Measurements from ENCODE around the gene MITF. TPM values are rescaled to one million over a fixed set of nuclear protein-coding genes. Genes with fewer than 3 reads are reported as not detected.
A peak's percentile ranks its signal among the peaks of the same experiment; 100 is the strongest.

MITF gene
- total RNA-seq, 1 donor from 2014 or later: 6.0 TPM

DNA sequence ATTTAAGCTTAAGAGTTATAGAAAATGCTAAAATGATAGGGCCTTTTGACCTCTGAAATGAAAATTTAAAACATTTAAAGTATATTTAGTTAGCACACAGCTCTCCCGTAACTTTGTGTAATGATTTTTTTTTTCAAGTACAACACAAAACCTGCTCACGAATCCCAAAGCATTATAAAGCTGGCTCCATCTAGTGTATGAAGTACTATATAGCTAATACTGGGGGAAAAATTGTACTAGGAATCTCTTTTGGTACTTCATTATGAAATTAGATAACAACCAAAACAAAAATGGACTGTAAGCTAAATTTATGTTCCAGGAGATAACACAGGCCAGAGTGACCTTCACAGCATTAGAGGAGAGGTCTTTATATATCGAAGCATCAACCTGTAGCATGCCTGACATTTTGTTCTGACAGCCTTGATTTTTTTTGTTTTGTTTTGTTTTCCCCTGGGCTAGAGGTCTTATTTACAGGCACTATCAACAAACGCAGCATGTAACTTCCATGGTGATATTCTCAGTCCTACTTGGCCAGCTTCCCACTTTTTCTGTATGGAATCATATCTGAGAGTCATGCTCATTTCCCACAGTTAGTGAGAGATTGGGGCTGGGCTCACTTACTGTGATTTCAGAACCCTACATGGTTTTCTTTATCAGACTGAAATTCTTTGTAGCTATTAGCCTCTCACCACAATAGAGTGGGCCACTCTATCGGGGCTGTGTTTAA is 116.3 kb downstream of the MITF start:
- Mint-ChIP-seq H3K9me3 (ENCODE audit: unreplicated experiment) (no peaks in the 10 kb centered on the region), H3K4me1 (ENCODE audit: low read depth, unreplicated experiment) (peaks cover 16% of the 10 kb centered on the region), H3K36me3 (ENCODE audit: low read depth, unreplicated experiment) (no peaks in the 10 kb centered on the region), H3K27me3 (ENCODE audit: low read depth, unreplicated experiment) (no peaks in the 10 kb centered on the region), H3K4me3 (ENCODE audit: unreplicated experiment) (no peak overlapping the region), H3K27ac (ENCODE audit: unreplicated experiment) (no peak overlapping the region)
- H3K9me3 ChIP-seq (ENCODE audit: insufficient read depth, low read depth, low read length): no peaks in the 10 kb centered on the region
- FAIRE-seq (no peak), DNase-seq (ENCODE audit: low read depth) (peak; percentile 33)
- H3K4me2 ChIP-seq (ENCODE audit: low read length): no peak overlapping the region
- H3K4me1 ChIP-seq (ENCODE audit: insufficient read depth, low read length): no peaks in the 10 kb centered on the region
- no peaks in the 10 kb centered on the region for H3K27me3 ChIP-seq (ENCODE audit: insufficient read depth, low read length)
- H3K27ac ChIP-seq (ENCODE audit: low read depth, low read length): no peak overlapping the region
- no peaks in the 10 kb centered on the region for H4K20me1 ChIP-seq (ENCODE audit: insufficient read depth, low read length)
- H3K4me3 ChIP-seq (ENCODE audit: insufficient read depth, low read depth, low read length): no peak overlapping the region
- TF ChIP-seq EZH2 (IDR thresholded peaks at IDR 0.05; ENCODE audit: insufficient read depth, low read length) (no peak), CTCF (IDR thresholded peaks at IDR 0.05; ENCODE audit: insufficient read depth, low read depth, low read length) (peak; percentile 40)
- H3K79me2 ChIP-seq (ENCODE audit: insufficient read depth, low read length): no peaks in the 10 kb centered on the region
- H2AFZ ChIP-seq (ENCODE audit: low read depth, low read length): no peak overlapping the region
- no peaks in the 10 kb centered on the region for H3K36me3 ChIP-seq (ENCODE audit: insufficient read depth, low read length)
- no peak overlapping the region for H3K9ac ChIP-seq (ENCODE audit: low read length)

DNA sequence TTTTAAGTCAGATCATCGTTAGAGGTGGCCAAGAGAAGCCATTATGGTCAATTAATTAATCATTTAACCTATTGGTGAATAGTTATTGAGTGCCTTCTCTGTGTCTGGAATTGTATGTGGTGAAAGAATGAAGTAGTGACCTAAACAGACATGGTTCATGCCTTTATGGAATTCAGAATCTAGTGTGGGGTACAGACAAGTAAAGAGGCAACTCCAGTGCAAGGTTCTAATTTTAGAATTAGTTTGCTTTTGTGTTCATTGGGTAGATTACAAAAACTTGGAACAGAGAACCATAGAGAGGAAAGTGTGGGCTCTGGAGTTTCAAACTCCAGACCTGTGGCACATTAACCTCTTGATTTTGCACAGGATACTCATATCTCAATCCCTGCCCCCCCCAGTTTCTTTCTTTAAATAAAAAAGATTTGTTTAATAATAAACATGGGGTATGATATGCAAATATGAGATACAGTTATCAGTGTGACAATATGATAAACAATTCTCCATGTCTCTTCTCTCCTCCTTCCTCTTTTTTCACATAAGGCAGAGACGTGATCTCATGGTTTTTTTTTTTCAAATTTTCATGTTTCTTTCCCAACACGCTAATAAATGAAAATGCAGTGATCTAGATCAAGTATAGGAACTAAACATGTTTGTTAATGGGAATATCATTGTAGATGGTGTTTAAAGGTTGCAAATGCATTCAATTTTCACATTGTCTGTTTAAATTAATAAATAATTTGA is 117.9 kb downstream of the MITF start:
- H3K4me1 Mint-ChIP-seq (ENCODE audit: low read depth, unreplicated experiment): peaks cover 16% of the 10 kb centered on the region

More for the DNA sequence above, 117.9 kb downstream of the MITF start:
- Mint-ChIP-seq H3K4me3 (ENCODE audit: unreplicated experiment) (no peak overlapping the region), H3K27me3 (ENCODE audit: low read depth, unreplicated experiment) (no peaks in the 10 kb centered on the region), H3K36me3 (ENCODE audit: low read depth, unreplicated experiment) (no peaks in the 10 kb centered on the region), H3K9me3 (ENCODE audit: unreplicated experiment) (no peaks in the 10 kb centered on the region), H3K27ac (ENCODE audit: unreplicated experiment) (no peak overlapping the region)
- FAIRE-seq (no peak), DNase-seq (ENCODE audit: low read depth) (no peak)
- Histone ChIP-seq H3K9me3 (ENCODE audit: insufficient read depth, low read depth, low read length) (no peaks in the 10 kb centered on the region), H2AFZ (ENCODE audit: low read depth, low read length) (no peak overlapping the region), H3K9ac (ENCODE audit: low read length) (no peak overlapping the region), H3K4me2 (ENCODE audit: low read length) (no peak overlapping the region), H3K27ac (ENCODE audit: low read depth, low read length) (no peak overlapping the region), H3K4me1 (ENCODE audit: insufficient read depth, low read length) (no peaks in the 10 kb centered on the region), H4K20me1 (ENCODE audit: insufficient read depth, low read length) (no peaks in the 10 kb centered on the region), H3K36me3 (ENCODE audit: insufficient read depth, low read length) (no peaks in the 10 kb centered on the region), H3K27me3 (ENCODE audit: insufficient read depth, low read length) (no peaks in the 10 kb centered on the region), H3K4me3 (ENCODE audit: insufficient read depth, low read depth, low read length) (no peak overlapping the region), H3K79me2 (ENCODE audit: insufficient read depth, low read length) (no peaks in the 10 kb centered on the region)
- TF ChIP-seq EZH2 (IDR thresholded peaks at IDR 0.05; ENCODE audit: insufficient read depth, low read length): no peak
- no peak for TF ChIP-seq CTCF (IDR thresholded peaks at IDR 0.05; ENCODE audit: insufficient read depth, low read depth, low read length)
